ENCODE measurements around the gene NAA20.

DNA sequence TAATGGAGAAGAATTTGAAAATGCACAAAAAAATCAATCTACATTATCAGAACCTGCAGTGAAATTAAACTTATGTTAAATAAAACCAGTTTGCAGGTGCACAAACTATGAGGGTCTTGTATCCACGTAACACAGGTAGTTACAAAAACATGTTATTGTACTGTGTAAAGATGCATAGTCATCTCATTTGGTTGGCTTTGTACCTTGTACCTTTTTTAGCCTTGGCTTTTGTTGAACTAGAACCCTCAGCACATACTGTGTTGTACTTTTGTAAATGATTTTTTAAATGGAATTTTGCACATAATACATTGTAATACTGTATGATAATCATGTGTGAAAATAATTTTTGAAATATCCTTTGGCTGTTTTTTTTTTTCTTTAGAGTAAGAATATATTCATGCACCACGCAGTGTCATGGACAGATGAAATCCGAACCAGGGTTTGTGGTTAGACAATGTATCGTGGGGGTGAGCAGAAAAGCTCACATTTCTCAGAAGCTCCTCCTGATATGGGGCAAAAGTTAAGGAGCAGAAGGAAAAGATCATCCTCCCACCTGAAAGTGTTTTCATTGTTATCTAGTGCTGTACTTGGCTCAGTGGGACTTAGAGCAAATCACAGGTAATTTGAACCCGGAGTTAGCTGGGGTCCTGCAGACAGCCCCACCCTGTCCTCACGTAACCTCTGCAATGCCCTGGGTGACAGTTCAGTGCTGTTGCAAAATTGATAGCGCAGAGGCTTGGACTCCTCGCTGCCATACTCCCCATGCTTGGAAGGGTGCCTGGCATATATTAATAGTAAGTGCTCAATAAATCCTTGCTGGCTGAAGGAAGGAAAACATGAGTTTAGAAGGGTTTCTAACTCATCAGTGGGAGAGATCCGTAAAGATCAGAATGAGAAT is 14.8 kb upstream of the NAA20 start:
- TF ChIP-seq, protein P1, sequence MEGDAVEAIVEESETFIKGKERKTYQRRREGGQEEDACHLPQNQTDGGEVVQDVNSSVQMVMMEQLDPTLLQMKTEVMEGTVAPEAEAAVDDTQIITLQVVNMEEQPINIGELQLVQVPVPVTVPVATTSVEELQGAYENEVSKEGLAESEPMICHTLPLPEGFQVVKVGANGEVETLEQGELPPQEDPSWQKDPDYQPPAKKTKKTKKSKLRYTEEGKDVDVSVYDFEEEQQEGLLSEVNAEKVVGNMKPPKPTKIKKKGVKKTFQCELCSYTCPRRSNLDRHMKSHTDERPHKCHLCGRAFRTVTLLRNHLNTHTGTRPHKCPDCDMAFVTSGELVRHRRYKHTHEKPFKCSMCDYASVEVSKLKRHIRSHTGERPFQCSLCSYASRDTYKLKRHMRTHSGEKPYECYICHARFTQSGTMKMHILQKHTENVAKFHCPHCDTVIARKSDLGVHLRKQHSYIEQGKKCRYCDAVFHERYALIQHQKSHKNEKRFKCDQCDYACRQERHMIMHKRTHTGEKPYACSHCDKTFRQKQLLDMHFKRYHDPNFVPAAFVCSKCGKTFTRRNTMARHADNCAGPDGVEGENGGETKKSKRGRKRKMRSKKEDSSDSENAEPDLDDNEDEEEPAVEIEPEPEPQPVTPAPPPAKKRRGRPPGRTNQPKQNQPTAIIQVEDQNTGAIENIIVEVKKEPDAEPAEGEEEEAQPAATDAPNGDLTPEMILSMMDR (optimal IDR thresholded peaks at IDR 0.05 in 1 of 3, IDR thresholded peaks at IDR 0.05 in 1 of 3, conservative IDR thresholded peaks at IDR 0.05 in 1 of 3; ENCODE audit: extremely low read depth in 1 of 3, insufficient read depth in 2 of 3, low read length in 3 of 3), result no peak
- no peak for TF ChIP-seq EZH2 (IDR thresholded peaks at IDR 0.05; ENCODE audit: low read length)
